NK-92 (cell line): ENCODE data around the gene PLCB1.

Experiments
- DNase-seq: peaks from one replicate; lab custom pipeline; 2025; ENCODE audit not compliant: unreplicated experiment; lab: John Stamatoyannopoulos, UW

PLCB1 gene

DNA sequence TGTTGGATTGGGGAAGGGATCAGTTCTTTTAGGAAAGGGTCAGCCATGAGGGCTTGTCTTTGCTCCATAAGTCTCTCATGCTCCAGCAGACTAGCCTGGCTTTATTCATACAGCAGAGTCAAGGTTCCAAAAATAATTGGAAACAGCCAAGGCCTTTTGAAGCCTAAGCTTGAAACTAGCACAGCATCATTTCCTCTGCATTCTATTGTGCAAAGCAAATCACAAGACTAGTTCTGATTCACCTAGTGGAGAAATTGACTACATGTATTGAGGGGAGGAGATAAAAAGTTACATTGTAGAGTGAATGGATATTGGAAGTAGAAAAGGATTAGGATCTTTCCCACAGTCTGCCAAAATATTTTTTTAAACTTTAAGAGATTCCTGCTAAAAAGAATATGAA lies 777.5 kb downstream of the PLCB1 start:
- no peak for DNase-seq

- DNase-seq = no peak
Measured at GRCh38 chr20:8912096-8912495, 780.0 kb downstream of the PLCB1 start.

DNA sequence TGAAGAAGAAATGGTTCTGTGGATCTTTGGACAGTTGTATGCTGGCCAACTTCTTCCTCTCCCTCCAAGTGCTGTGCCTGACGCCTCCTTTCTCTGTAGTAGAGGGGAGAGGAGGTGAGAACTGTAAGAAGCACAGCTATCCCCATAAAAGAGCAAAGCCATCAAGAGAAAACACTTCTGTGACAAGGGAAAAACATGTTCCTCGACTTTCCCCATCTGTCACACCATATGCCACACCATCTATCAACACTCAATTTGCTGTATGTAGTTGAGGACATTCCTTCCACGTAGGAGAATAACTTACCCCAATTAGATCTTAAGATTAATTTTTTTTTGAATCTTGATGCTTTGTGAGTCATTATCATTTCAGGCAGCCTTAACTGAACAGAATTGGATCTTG lies 780.7 kb downstream of the PLCB1 start:
- DNase-seq = no peak

DNA sequence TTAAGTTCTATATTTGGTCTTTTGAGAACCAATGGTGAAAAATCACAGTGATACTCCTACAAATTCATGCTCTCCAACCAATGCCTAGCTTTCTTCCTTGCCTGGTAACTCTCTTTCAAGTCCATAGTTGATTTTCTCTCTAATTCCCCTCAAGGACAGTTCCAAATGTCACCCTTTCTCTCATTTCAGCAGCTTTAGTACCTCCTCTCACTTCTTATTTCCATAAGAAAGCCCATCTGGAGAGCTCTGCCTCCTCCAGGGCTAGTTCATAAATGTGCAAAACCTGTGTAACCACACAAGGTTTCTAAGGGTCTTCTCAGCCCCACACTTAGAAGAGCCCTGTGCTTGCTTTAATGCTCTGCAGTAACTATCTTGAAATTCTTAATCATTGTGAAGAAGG lies 781.4 kb downstream of the PLCB1 start:
- no peak for DNase-seq

GRCh38 chr20:8914421-8914820 lies 782.4 kb downstream of the PLCB1 start:
- DNase-seq = no peak

DNA sequence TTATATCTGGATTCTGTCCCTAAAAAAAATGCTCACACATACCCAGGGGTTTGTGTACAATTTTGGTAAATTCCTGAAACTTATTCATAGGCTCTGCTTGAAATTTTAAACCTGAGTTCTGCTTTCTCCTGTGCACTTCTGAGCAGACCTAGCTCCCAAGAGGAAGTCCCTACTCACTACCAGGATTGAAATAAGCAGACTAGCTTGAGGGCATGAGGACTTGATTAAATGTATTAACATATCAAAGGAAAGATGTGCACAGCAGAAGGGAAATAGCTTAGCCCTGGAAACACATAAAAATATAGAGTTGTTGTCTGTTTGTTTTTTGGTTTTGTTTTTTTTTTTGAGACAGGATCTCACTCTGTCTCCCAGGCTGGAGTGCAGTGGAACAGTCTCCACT lies 785.0 kb downstream of the PLCB1 start:
- DNase-seq = no peak

DNA sequence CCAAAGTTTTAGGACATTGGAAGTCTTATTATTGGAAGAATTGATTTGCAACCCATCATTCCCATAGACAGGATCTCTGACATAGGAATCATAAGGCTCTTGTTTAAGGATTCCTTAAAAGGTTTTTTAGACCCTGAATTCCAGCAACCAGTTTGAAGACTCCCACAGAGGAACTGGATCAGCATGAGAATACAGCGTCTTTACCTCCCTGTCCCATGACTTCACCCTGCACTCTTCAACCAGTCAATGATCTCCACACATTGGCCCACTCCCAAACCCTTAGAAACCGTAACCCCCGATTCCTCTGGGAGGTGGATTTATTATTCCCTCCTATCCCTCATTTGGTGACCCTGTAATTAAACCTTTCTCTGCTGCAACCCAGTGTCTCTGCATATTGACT lies 786.1 kb downstream of the PLCB1 start:
- DNase-seq = no peak

DNA sequence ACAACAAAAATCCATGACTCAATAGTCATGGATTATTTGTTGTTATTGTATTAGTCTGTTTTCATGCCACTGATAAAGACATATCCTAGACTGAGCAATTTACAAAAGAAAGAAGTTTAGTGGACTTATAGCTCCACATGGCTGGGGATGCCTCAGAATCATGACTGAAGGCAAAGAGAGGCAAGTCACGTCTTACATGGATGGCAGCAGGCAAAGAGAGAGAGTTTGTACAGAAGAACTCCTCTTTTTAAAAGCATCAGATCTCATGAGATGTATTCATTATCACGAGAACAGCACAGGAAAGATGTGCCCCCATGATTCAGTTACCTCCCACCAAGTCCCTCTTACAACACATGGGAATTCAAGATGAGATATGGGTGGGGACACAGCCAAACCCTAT lies 792.5 kb downstream of the PLCB1 start:
- no peak for DNase-seq

- DNase-seq = no peak
Measured at GRCh38 chr20:8930726-8931125, 798.7 kb downstream of the PLCB1 start.

GRCh38 chr20:8932192-8933165 lies 800.4 kb downstream of the PLCB1 start:
- no peak for DNase-seq

- no peak for DNase-seq
Measured at GRCh38 chr20:8933381-8933807, 801.3 kb downstream of the PLCB1 start.

DNA sequence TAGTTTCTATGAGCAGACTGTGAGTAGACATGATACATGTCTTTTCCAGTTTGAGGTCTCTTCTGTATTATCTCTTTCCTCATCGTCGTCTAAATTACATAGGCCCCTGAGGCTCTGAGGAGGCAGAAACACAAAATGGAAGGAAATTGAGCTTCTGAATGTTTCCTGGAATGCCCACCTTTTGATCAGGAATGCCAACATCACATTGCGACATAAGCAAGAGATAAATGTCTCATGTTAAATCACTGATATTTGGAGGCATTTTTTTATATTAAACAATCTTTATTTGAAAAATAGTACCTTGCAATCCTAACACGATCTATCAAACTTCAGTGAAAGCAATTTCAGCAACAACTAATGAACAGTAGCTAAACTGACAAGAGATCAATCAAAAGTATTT lies 802.3 kb downstream of the PLCB1 start:
- DNase-seq = no peak
